Prostate gland (tissue), 2 donors: Measurements from ENCODE around the gene RGCC. TPM values are rescaled to one million over a fixed set of nuclear protein-coding genes. Genes with fewer than 3 reads are reported as not detected.
"Not testable (repeated sequence)": the region's sequence is repeated elsewhere in the genome, so short reads cannot be mapped to it uniquely, and the experiment has no call there.

Experiments
- DNase-seq: peaks from one replicate; pipeline ENCODE4 v3.0.0-alpha.2; 2019; ENCODE audit warnings: low spot score
- H3K27ac ChIP-seq, 2 donors: fragments of 200-600 bp; sonication (generic); 2 replicates each; pipeline ENCODE4 v1.5.1; 2017 to 2019
- H3K27me3 ChIP-seq: fragments of 200-600 bp; sonication (generic); replicated peaks from 2 replicates; pipeline ENCODE4 v1.5.1; 2019; ENCODE audit not compliant: insufficient read depth
- H3K36me3 ChIP-seq, 2 donors: fragments of 200-600 bp; sonication (generic); 1 replicate in 1 of 2; 2 replicates in 1 of 2; pipeline versions ENCODE4 v1.5.1 to v1.8.1; 2017 to 2019
- H3K4me1 ChIP-seq: fragments of 200-600 bp; sonication (generic); replicated peaks from 2 replicates; pipeline ENCODE4 v1.5.1; 2019
- H3K4me3 ChIP-seq, 2 donors: fragments of 200-600 bp; sonication (generic); 2 replicates each; pipeline ENCODE4 v1.5.1; 2017 to 2019
- H3K9me3 ChIP-seq: fragments of 200-600 bp; sonication (generic); 2 replicates; pipeline ENCODE4 v1.5.1; 2017
- CTCF ChIP-seq, 4 experiments: fragments of 200-600 bp in 2 of 4; fragments of 450-650 bp in 2 of 4; sonication (generic) in 2 of 4; IDR thresholded peaks; 1 replicate in 3 of 4; 2 replicates in 1 of 4; pipeline ENCODE4 v1.5.1; 2016 to 2019; ENCODE audit warnings: antibody characterized with exemption in 4 of 4, mild to moderate bottlenecking in 2 of 4, moderate library complexity in 2 of 4
- POLR2A ChIP-seq: fragments of 450-650 bp; IDR thresholded peaks from one replicate; pipeline ENCODE4 v1.6.1; 2016; ENCODE audit warnings: antibody characterized with exemption, mild to moderate bottlenecking
- POLR2AphosphoS5 ChIP-seq: sonication (generic); formaldehyde crosslinking; IDR thresholded peaks from one replicate; pipeline ENCODE4 v1.6.1; 2017; ENCODE audit warnings: antibody characterized with exemption
- WGBS: methylation state at CpG from one replicate; pipeline ENCODE4 v1.1.5; 2018; 5-methylcytosine and 5-hydroxymethylcytosine counted together
- intact Hi-C: fragments of 100-400 bp; cut with DNase I; formaldehyde crosslinking; loops from one replicate; pipeline ENCODE4 v1.14.2; 2022
- total RNA-seq, 2 donors: library from RNA; depleted of rRNA; stranded (reverse); fragments of >200 nt; gene quantifications; one replicate each; pipeline ENCODE4 v1.1.0, GENCODE V29; 2016

Gene RGCC
- total RNA-seq, 2 donors from 2014 or later: 87.0 to 140 TPM

- intact Hi-C loops: no loop called here
- 76% methylated on average over 2 of the region's 2 CpGs for WGBS
- Histone ChIP-seq H3K9me3 (no peaks in the 10 kb centered on the region), H3K4me1 (no peaks in the 10 kb centered on the region), H3K27me3 (no peaks in the 10 kb centered on the region), H3K4me3 (no peak overlapping the region), H3K36me3 (no peaks in the 10 kb centered on the region), H3K27ac (no peak overlapping the region)
- DNase-seq: no peak
- TF ChIP-seq CTCF (IDR thresholded peaks at IDR 0.05) (no peak), POLR2AphosphoS5 (no peak), POLR2A (no peak)
These were observed 38.6 kb upstream of the RGCC start for GRCh38 chr13:41418731-41419130.

- H3K36me3 ChIP-seq: no peaks in the 10 kb centered on the region
- TF ChIP-seq POLR2AphosphoS5 (no peak), CTCF (IDR thresholded peaks at IDR 0.05) (no peak), POLR2A (no peak)
- no peak overlapping the region for H3K4me3 ChIP-seq
- no peak for DNase-seq
- intact Hi-C loops: no loop called here
- no peaks in the 10 kb centered on the region for H3K4me1 ChIP-seq
- WGBS: 77% methylated on average over 1 of the region's 1 CpG
- H3K9me3 ChIP-seq: no peaks in the 10 kb centered on the region
- H3K27ac ChIP-seq: no peak overlapping the region
- no peaks in the 10 kb centered on the region for H3K27me3 ChIP-seq
These were observed 38.1 kb upstream of the RGCC start for GRCh38 chr13:41419206-41419605.

DNA sequence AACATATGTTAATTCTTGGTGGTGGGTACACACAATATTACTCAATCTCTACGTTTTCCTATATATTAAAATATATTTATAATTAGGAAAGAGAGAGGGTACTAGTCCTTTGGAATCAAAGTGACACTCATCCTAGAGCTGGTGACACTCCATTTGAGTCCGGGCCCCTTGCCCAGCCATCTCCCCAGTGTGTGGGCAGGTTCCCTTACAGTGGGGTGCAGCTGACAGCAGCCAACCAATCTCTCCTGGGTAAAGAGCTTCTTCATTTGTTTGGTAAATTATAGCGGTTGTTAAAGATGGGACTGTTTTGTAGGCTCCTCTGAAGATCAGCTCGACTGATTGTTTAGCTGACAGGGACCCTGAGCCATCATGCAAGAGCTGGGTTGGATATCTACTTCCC is 37.2 kb upstream of the RGCC start:
- WGBS: 79% methylated on average over 4 of the region's 4 CpGs
- H3K9me3 ChIP-seq: no peaks in the 10 kb centered on the region
- no peak for DNase-seq
- no peak overlapping the region for H3K27ac ChIP-seq
- TF ChIP-seq POLR2AphosphoS5: no peak
- no peak for TF ChIP-seq POLR2A
- no peak for TF ChIP-seq CTCF (IDR thresholded peaks at IDR 0.05)
- H3K4me3 ChIP-seq: no peak overlapping the region
- H3K36me3 ChIP-seq: no peaks in the 10 kb centered on the region
- intact Hi-C loops: no loop called here
- no peaks in the 10 kb centered on the region for H3K4me1 ChIP-seq
- no peaks in the 10 kb centered on the region for H3K27me3 ChIP-seq

GRCh38 chr13:41421330-41421729 is 36.0 kb upstream of the RGCC start:
- H3K4me3 ChIP-seq, H3K27me3 ChIP-seq, H3K4me1 ChIP-seq, H3K36me3 ChIP-seq, H3K27ac ChIP-seq, H3K9me3 ChIP-seq, DNase-seq, intact Hi-C loops: not testable (repeated sequence)
- WGBS: 67% methylated on average over 6 of the region's 6 CpGs

DNA sequence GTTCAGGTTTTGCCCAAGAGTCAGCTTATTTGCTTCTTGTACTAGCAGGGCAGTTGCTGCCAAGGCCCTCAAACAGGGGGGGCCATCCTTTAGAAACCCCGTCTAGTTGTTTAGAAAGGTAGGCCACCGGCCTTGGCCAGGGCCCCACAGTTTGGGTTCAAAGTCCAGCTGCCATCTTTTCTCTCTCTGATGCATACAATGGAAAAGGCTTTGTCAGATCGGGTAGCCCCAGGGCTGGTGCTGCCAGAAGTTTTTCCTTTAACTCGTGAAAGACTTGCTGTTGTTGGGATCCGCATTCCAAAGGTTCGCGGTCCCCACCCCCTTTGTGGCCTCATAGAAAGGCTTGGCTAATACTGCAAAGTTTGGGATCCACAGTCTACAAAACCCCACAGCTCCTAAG is 35.4 kb upstream of the RGCC start:
- 58% methylated on average over 7 of the region's 7 CpGs for WGBS
- H3K4me3 ChIP-seq, H3K9me3 ChIP-seq, DNase-seq, H3K36me3 ChIP-seq, intact Hi-C loops, H3K27me3 ChIP-seq, H3K4me1 ChIP-seq, H3K27ac ChIP-seq: not testable (repeated sequence)

GRCh38 chr13:41423259-41423658 is 34.1 kb upstream of the RGCC start:
- H3K27me3 ChIP-seq, H3K4me1 ChIP-seq, H3K4me3 ChIP-seq, DNase-seq, intact Hi-C loops, H3K9me3 ChIP-seq, H3K27ac ChIP-seq, H3K36me3 ChIP-seq: not testable (repeated sequence)
- 86% methylated on average over 13 of the region's 13 CpGs for WGBS

- 95% methylated on average over 6 of the region's 6 CpGs for WGBS
- H3K9me3 ChIP-seq, DNase-seq, H3K4me1 ChIP-seq, H3K27me3 ChIP-seq, H3K36me3 ChIP-seq, H3K4me3 ChIP-seq, intact Hi-C loops, H3K27ac ChIP-seq: not testable (repeated sequence)
These were observed 32.7 kb upstream of the RGCC start for GRCh38 chr13:41424675-41425074.
